Endothelial cell (in vitro differentiated cells): ENCODE measurements around the gene USP17L5. TPM values are rescaled to one million over a fixed set of nuclear protein-coding genes. Genes with fewer than 3 reads are reported as not detected.
"Not testable (repeated sequence)": the region's sequence is repeated elsewhere in the genome, so short reads cannot be mapped to it uniquely, and the experiment has no call there.

Experiments
- DNase-seq: peaks from one replicate; pipeline ENCODE4 v3.0.0; 2021; ENCODE audit warnings: low spot score
- H3K27ac Mint-ChIP-seq: one replicate; pipeline ENCODE4 v1.8.0; 2021; ENCODE audit warnings: mixed read lengths, inconsistent platforms; ENCODE audit not compliant: unreplicated experiment
- H3K27me3 Mint-ChIP-seq: one replicate; pipeline ENCODE4 v1.8.0; 2021; ENCODE audit warnings: mild to moderate bottlenecking, moderate library complexity, mixed read lengths, inconsistent platforms; ENCODE audit not compliant: unreplicated experiment
- H3K36me3 Mint-ChIP-seq: one replicate; pipeline ENCODE4 v1.8.0; 2021; ENCODE audit warnings: mild to moderate bottlenecking, low read depth, mixed read lengths, inconsistent platforms; ENCODE audit not compliant: unreplicated experiment
- H3K4me1 Mint-ChIP-seq: one replicate; pipeline ENCODE4 v1.8.0; 2021; ENCODE audit warnings: mild to moderate bottlenecking, mixed read lengths, inconsistent platforms; ENCODE audit not compliant: unreplicated experiment
- H3K4me3 Mint-ChIP-seq: one replicate; pipeline ENCODE4 v1.8.0; 2021; ENCODE audit warnings: mild to moderate bottlenecking, mixed read lengths, inconsistent platforms; ENCODE audit not compliant: unreplicated experiment
- H3K9me3 Mint-ChIP-seq: one replicate; pipeline ENCODE4 v1.8.0; 2021; ENCODE audit warnings: mixed read lengths, inconsistent platforms; ENCODE audit not compliant: unreplicated experiment
- CTCF ChIP-seq: fragments of 200-600 bp; sonication (generic); IDR thresholded peaks from one replicate; pipeline ENCODE4 v1.5.0; 2021; ENCODE audit warnings: antibody characterized with exemption; ENCODE audit not compliant: unreplicated experiment
- total RNA-seq: library from RNA; stranded (reverse); fragmentation: NEBNext Ultra II Directional; extraction: Animal tissue kit (Norgen Biotek cat#: 25700); gene quantifications from one replicate; pipeline ENCODE4 v1.2.1, GENCODE V29; 2021; ENCODE audit not compliant: unreplicated experiment

USP17L5 gene
- total RNA-seq, 1 donor from 2014 or later = not detected

GRCh38 chr4:9381012-9381534 is 41.9 kb downstream of the USP17L5 start:
- not testable (repeated sequence) for H3K4me1 Mint-ChIP-seq, H3K4me3 Mint-ChIP-seq, H3K36me3 Mint-ChIP-seq, H3K9me3 Mint-ChIP-seq, H3K27ac Mint-ChIP-seq, H3K27me3 Mint-ChIP-seq
- peak; percentile 71 for DNase-seq
- TF ChIP-seq CTCF = peak; percentile 78

- no peaks in the 10 kb centered on the region for H3K9me3 Mint-ChIP-seq
- no peak overlapping the region for H3K27ac Mint-ChIP-seq
- no peaks in the 10 kb centered on the region for H3K27me3 Mint-ChIP-seq
- no peak for TF ChIP-seq CTCF
- H3K4me3 Mint-ChIP-seq = no peak overlapping the region
- DNase-seq = no peak
- H3K36me3 Mint-ChIP-seq = no peaks in the 10 kb centered on the region
- no peaks in the 10 kb centered on the region for H3K4me1 Mint-ChIP-seq
These were observed 44.9 kb downstream of the USP17L5 start for GRCh38 chr4:9384126-9384525.

GRCh38 chr4:9389001-9389400 is 49.8 kb downstream of the USP17L5 start:
- not testable (repeated sequence) for H3K27ac Mint-ChIP-seq, H3K9me3 Mint-ChIP-seq, H3K4me1 Mint-ChIP-seq, H3K36me3 Mint-ChIP-seq, DNase-seq, H3K4me3 Mint-ChIP-seq, H3K27me3 Mint-ChIP-seq

Other genes with a start within 250 kb of the USP17L5 start
- not detected for gene FAM90A26, start 169.0 kb upstream of the USP17L5 start, total RNA-seq
- gene USP17L10, start 128.7 kb upstream of the USP17L5 start, total RNA-seq = not detected
- gene USP17L11, start 124.0 kb upstream of the USP17L5 start, total RNA-seq = not detected
- gene USP17L12, start 119.3 kb upstream of the USP17L5 start, total RNA-seq = not detected
- not detected for gene USP17L13, start 114.5 kb upstream of the USP17L5 start, total RNA-seq
- not detected for gene USP17L15, start 105.0 kb upstream of the USP17L5 start, total RNA-seq
- gene USP17L17, start 95.5 kb upstream of the USP17L5 start, total RNA-seq = not detected
- gene USP17L18, start 90.8 kb upstream of the USP17L5 start, total RNA-seq = not detected
- gene USP17L19, start 86.0 kb upstream of the USP17L5 start, total RNA-seq = not detected
- gene USP17L20, start 81.3 kb upstream of the USP17L5 start, total RNA-seq = not detected
- not detected for gene USP17L21, start 76.5 kb upstream of the USP17L5 start, total RNA-seq
- gene USP17L22, start 71.8 kb upstream of the USP17L5 start, total RNA-seq = not detected
- not detected for gene USP17L24, start 14.2 kb upstream of the USP17L5 start, total RNA-seq
- gene USP17L25, start 9.5 kb upstream of the USP17L5 start, total RNA-seq = not detected
- gene USP17L26, start 4.7 kb upstream of the USP17L5 start, total RNA-seq = not detected
- gene USP17L27, start 4.7 kb downstream of the USP17L5 start, total RNA-seq = not detected
- gene USP17L28, start 9.5 kb downstream of the USP17L5 start, total RNA-seq = not detected
- not detected for gene USP17L29, start 14.2 kb downstream of the USP17L5 start, total RNA-seq
- gene USP17L30, start 23.7 kb downstream of the USP17L5 start, total RNA-seq = not detected
- not detected for gene DEFB131A, start 105.0 kb downstream of the USP17L5 start, total RNA-seq